Natural killer cell treated with Interleukin-12 subunit alpha and Interleukin-12 subunit beta and Interleukin-15 and Interleukin-18, amount 100 ng/mL, for 72 hours (primary cell): ENCODE measurements around the gene PTPRG. TPM values are rescaled to one million over a fixed set of nuclear protein-coding genes. Genes with fewer than 3 reads are reported as not detected.
"Not testable (repeated sequence)": the region's sequence is repeated elsewhere in the genome, so short reads cannot be mapped to it uniquely, and the experiment has no call there.

Experiments used
- ATAC-seq, 2 donors: fragments of 150-1000 bp; cut with Tn5 transposase in 1 of 2; sonication (Bioruptor Pico), chemical (Tn5 transposase) in 1 of 2; 2 replicates each; pipeline ENCODE4 v1.10.0; 2021
- DNase-seq: peaks from one replicate; pipeline ENCODE4 v3.0.0; 2022; ENCODE audit warnings: low spot score
- H3K27ac Mint-ChIP-seq, 2 donors: 1 replicate in 1 of 2; 2 replicates in 1 of 2; pipeline ENCODE4 v1.8.0; 2022; ENCODE audit warnings: mixed read lengths in 2 of 2, mild to moderate bottlenecking in 1 of 2, moderate library complexity in 1 of 2
- H3K27me3 Mint-ChIP-seq, 2 donors: 1 replicate in 1 of 2; 2 replicates in 1 of 2; pipeline ENCODE4 v1.8.0; 2022; ENCODE audit warnings: mixed read lengths in 2 of 2
- H3K36me3 Mint-ChIP-seq: one replicate; pipeline ENCODE4 v1.8.0; 2022; ENCODE audit warnings: mixed read lengths
- H3K4me1 Mint-ChIP-seq, 2 donors: 1 replicate in 1 of 2; 2 replicates in 1 of 2; pipeline ENCODE4 v1.8.0; 2022; ENCODE audit warnings: low read depth in 2 of 2, mixed read lengths in 2 of 2, mild to moderate bottlenecking in 1 of 2
- H3K4me3 Mint-ChIP-seq: one replicate; pipeline ENCODE4 v1.8.0; 2022; ENCODE audit warnings: mixed read lengths
- H3K9me3 Mint-ChIP-seq: 2 replicates; pipeline ENCODE4 v1.8.0; 2022; ENCODE audit warnings: mixed read lengths
- total RNA-seq, 2 donors: library from RNA; stranded (reverse); gene quantifications; one replicate each; pipeline ENCODE4 v1.2.3, GENCODE V29; 2022

Gene PTPRG
- total RNA-seq, 2 donors from 2014 or later = 0.33 to 0.93 TPM

DNA sequence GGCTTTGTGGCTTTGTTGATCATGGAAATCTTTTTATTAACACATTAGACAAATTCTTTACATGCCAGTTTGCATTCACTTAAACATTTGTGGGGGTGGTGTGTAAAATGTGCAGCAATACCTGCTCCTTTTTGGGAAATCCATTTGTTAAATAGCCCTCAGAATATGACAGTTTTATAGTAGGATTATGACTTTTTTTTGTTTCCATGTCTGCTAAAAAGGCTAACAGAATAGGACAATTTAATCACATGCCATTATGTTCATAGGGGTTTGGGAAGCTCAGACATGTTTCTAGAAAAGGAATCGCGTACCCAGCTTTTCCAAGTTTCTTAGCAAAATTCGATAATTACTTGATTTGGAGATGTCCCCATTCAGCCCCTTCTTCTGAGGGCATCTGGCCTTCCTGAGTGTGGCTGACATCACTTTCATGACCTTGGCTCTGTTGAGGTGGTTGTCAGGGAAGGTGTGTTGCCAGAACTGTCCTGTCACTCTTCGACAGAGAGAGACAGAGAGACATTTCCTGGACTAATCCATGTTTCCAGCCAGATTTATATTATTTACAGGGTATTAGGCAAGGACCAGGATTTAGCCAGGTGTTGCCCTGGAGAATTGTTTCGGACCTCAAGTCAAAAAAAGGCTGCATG, 126.4 kb downstream of the PTPRG start:
- Mint-ChIP-seq H3K4me3 (no peak overlapping the region), H3K9me3 (no peaks in the 10 kb centered on the region), H3K36me3 (no peaks in the 10 kb centered on the region), H3K27ac (no peak overlapping the region), H3K27me3 (peaks cover 0 to 3% of the 10 kb centered on the region in 2 donors), H3K4me1 (no peaks in the 10 kb centered on the region)
- no peak for ATAC-seq
- no peak for DNase-seq

DNA sequence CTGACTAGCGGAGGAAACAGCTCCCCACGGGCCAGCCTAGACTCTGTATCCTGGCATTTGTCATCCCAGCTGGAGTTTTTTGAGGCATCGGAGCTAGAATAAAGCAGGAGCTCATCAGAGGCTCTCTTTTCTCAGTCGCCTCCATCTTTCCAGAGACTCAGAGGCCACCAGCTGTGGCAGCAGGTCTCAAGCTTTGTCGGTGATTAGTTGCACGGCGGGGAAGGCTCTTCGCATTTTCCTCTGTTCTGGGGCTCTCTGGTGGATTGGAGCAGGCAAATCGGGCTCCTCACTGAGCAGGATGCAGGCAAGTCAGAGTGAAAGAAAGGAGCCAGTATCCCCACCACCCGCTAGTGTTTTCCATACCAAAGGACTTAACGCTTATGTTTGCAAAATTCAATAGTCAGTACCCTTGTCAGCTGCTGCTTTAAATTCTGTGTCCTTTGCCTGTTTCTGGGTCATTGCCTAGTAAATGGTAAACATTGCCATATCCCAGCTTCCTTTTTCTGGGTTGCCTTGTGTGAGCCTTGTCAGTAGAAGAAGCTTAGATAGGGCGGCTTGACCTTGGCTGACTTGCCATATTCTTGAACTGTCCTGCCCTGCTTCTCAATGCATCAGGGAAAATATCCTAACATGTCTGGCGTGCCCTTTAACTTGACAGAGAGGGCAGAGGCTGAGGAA, 127.1 kb downstream of the PTPRG start:
- ATAC-seq (no peak), DNase-seq (no peak)
- Mint-ChIP-seq H3K27ac (no peak overlapping the region), H3K36me3 (no peaks in the 10 kb centered on the region), H3K27me3 (peaks cover 0 to 5% of the 10 kb centered on the region in 2 donors), H3K4me3 (no peak overlapping the region), H3K4me1 (no peaks in the 10 kb centered on the region), H3K9me3 (peaks cover 2% of the 10 kb centered on the region)

DNA sequence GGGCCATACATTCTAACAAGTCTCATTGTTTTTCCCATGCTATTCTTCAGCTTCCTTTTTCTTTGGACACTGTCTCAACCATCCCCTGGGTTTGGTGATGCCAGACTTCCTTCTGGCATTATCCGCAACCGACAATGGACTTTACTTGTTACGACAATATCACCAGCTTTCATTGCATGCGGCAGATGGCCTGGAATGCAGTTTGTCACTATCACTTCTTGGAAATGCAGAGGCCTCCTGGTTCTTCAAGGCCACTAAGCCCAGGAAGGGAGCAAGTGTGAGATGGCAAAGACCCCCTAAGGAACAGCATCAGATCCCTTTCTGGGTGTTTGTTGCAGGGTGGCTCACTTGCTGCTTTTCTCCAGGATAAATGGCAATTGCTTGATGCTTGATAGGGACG, 128.6 kb downstream of the PTPRG start:
- Mint-ChIP-seq H3K4me3 (no peak overlapping the region), H3K4me1 (no peaks in the 10 kb centered on the region), H3K27ac (no peak overlapping the region), H3K27me3 (peaks cover 0 to 3% of the 10 kb centered on the region in 2 donors), H3K36me3 (no peaks in the 10 kb centered on the region), H3K9me3 (peaks cover 3% of the 10 kb centered on the region)
- ATAC-seq = no peak
- DNase-seq = no peak

- H3K27ac Mint-ChIP-seq = no peak overlapping the region
- ATAC-seq (no peak), DNase-seq (no peak)
- no peak overlapping the region for H3K4me3 Mint-ChIP-seq
- no peaks in the 10 kb centered on the region for H3K4me1 Mint-ChIP-seq
- H3K36me3 Mint-ChIP-seq = no peaks in the 10 kb centered on the region
- peaks cover 3% of the 10 kb centered on the region for H3K9me3 Mint-ChIP-seq
- peaks cover 0 to 2% of the 10 kb centered on the region in 2 donors for H3K27me3 Mint-ChIP-seq
These were observed 130.1 kb downstream of the PTPRG start for GRCh38 chr3:61691466-61691865.

DNA sequence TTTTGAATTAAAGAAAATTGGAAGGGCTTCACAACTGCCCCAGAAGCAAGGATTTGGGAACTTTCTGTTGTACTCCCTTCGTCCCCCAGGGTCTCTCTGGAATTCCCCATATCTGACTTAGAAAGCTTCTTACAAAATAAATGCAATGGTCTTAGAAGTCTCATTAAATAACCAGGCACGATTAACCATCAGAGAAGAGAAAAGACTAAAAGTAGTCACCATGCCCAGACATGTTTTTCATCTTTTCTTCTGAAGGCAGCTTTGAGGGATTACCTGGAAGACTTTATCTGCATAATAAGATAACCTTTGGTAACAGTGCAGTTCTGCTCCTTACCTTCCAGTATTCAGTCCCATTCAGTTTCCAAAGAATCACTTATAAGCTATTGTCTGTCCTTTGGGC, 135.9 kb downstream of the PTPRG start:
- Mint-ChIP-seq H3K4me1 (no peaks in the 10 kb centered on the region), H3K4me3 (no peak overlapping the region), H3K9me3 (peaks cover 6% of the 10 kb centered on the region), H3K27ac (no peak overlapping the region), H3K27me3 (peaks cover 0 to 2% of the 10 kb centered on the region in 2 donors), H3K36me3 (no peaks in the 10 kb centered on the region)
- DNase-seq (no peak), ATAC-seq (no peak)

- ATAC-seq, H3K9me3 Mint-ChIP-seq, H3K4me3 Mint-ChIP-seq, H3K27me3 Mint-ChIP-seq, H3K4me1 Mint-ChIP-seq, H3K27ac Mint-ChIP-seq, H3K36me3 Mint-ChIP-seq, DNase-seq: not testable (repeated sequence)
These were observed 137.1 kb downstream of the PTPRG start for GRCh38 chr3:61698278-61699072.

- no peaks in the 10 kb centered on the region for H3K36me3 Mint-ChIP-seq
- no peaks in the 10 kb centered on the region for H3K4me1 Mint-ChIP-seq
- no peak overlapping the region for H3K4me3 Mint-ChIP-seq
- no peaks in the 10 kb centered on the region for H3K27me3 Mint-ChIP-seq
- peaks cover 3% of the 10 kb centered on the region for H3K9me3 Mint-ChIP-seq
- ATAC-seq (no peak), DNase-seq (no peak)
- no peak overlapping the region for H3K27ac Mint-ChIP-seq
These were observed 138.3 kb downstream of the PTPRG start for GRCh38 chr3:61699622-61700021.

GRCh38 chr3:61701011-61701410, 139.6 kb downstream of the PTPRG start:
- no peaks in the 10 kb centered on the region for H3K36me3 Mint-ChIP-seq
- no peak for ATAC-seq
- H3K27me3 Mint-ChIP-seq = no peaks in the 10 kb centered on the region

GRCh38 chr3:61702453-61702852, 141.1 kb downstream of the PTPRG start:
- H3K9me3 Mint-ChIP-seq = peaks cover 5% of the 10 kb centered on the region
- DNase-seq (no peak), ATAC-seq (no peak)
- no peaks in the 10 kb centered on the region for H3K36me3 Mint-ChIP-seq
- no peak overlapping the region for H3K27ac Mint-ChIP-seq
- H3K4me1 Mint-ChIP-seq = no peaks in the 10 kb centered on the region
- H3K4me3 Mint-ChIP-seq = no peak overlapping the region
- H3K27me3 Mint-ChIP-seq = no peaks in the 10 kb centered on the region

More at GRCh38 chr3:61701011-61701410, 139.6 kb downstream of the PTPRG start:
- no peak for DNase-seq
- H3K9me3 Mint-ChIP-seq = peaks cover 5% of the 10 kb centered on the region
- no peak overlapping the region for H3K27ac Mint-ChIP-seq
- no peak overlapping the region for H3K4me3 Mint-ChIP-seq
- H3K4me1 Mint-ChIP-seq = no peaks in the 10 kb centered on the region

- no peak for DNase-seq
- Mint-ChIP-seq H3K9me3 (peaks cover 3% of the 10 kb centered on the region), H3K27ac (no peak overlapping the region), H3K4me1 (no peaks in the 10 kb centered on the region), H3K27me3 (no peaks in the 10 kb centered on the region), H3K4me3 (no peak overlapping the region), H3K36me3 (no peaks in the 10 kb centered on the region)
- no peak for ATAC-seq
These were observed 143.4 kb downstream of the PTPRG start for GRCh38 chr3:61704807-61705206.

- H3K4me1 Mint-ChIP-seq = no peaks in the 10 kb centered on the region
- H3K27me3 Mint-ChIP-seq = no peaks in the 10 kb centered on the region
- ATAC-seq = no peak
- no peaks in the 10 kb centered on the region for H3K36me3 Mint-ChIP-seq
- no peak overlapping the region for H3K27ac Mint-ChIP-seq
- no peak for DNase-seq
- H3K9me3 Mint-ChIP-seq = peaks cover 7% of the 10 kb centered on the region
- no peak overlapping the region for H3K4me3 Mint-ChIP-seq
These were observed 146.1 kb downstream of the PTPRG start for GRCh38 chr3:61707492-61707891.

DNA sequence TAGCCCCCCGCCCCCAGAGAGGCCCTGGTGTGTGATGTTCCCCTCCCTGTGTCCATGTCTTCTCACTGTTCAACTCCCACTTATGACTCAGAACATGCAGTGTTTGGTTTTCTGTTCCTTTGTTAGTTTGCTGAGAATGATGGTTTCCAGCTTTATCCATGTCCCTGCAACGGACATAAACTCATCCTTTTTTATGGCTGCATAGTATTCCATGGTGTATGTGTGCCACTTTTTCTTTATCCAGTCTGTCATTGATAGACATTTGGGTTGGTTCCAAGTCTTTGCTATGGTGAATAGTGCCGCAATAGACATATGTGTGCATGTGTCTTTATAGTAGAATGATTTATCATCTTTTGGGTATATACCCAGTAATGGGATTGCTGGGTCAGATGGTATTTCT, 149.5 kb downstream of the PTPRG start:
- not testable (repeated sequence) for H3K4me1 Mint-ChIP-seq, H3K36me3 Mint-ChIP-seq, DNase-seq, H3K4me3 Mint-ChIP-seq, H3K27ac Mint-ChIP-seq, H3K27me3 Mint-ChIP-seq, ATAC-seq, H3K9me3 Mint-ChIP-seq

- Mint-ChIP-seq H3K9me3 (peaks cover 6% of the 10 kb centered on the region), H3K27ac (no peak overlapping the region), H3K4me1 (no peaks in the 10 kb centered on the region), H3K4me3 (no peak overlapping the region), H3K27me3 (no peaks in the 10 kb centered on the region), H3K36me3 (no peaks in the 10 kb centered on the region)
- no peak for ATAC-seq
- DNase-seq = no peak
These were observed 152.9 kb downstream of the PTPRG start for GRCh38 chr3:61714225-61714624.

- H3K9me3 Mint-ChIP-seq = peaks cover 9% of the 10 kb centered on the region
- no peak overlapping the region for H3K4me3 Mint-ChIP-seq
- no peak for ATAC-seq
These were observed 154.6 kb downstream of the PTPRG start for GRCh38 chr3:61715886-61716527.

More at GRCh38 chr3:61715886-61716527, 154.6 kb downstream of the PTPRG start:
- no peak overlapping the region for H3K27ac Mint-ChIP-seq
- no peaks in the 10 kb centered on the region for H3K27me3 Mint-ChIP-seq
- H3K36me3 Mint-ChIP-seq = no peaks in the 10 kb centered on the region
- H3K4me1 Mint-ChIP-seq = no peaks in the 10 kb centered on the region
- DNase-seq = no peak
